ENCODE measurements around the gene PPP1R2B. TPM values are rescaled to one million over a fixed set of nuclear protein-coding genes. Genes with fewer than 3 reads are reported as not detected.
A peak's percentile ranks its signal among the peaks of the same experiment; 100 is the strongest.

Gene PPP1R2B
- total and polyA plus RNA-seq, 2 of the 4 experiments (the other 2 are of a cell fraction): not detected

GRCh38 chr5:156815988-156816599 is 34.0 kb upstream of the PPP1R2B start:
- CTCF ChIA-PET: interaction anchor here (0.5 to 1.6 kb wide), 5 partner anchors 46 to 1502 kb away, joined by 3 to 9 read pairs (median 4); no protein-coding TSS in a partner anchor

More at GRCh38 chr5:156815988-156816599, 34.0 kb upstream of the PPP1R2B start:
- H3K4me3 ChIP-seq (ENCODE audit: insufficient read depth, low read depth, low read length): no peak overlapping the region
- H3K4me1 ChIP-seq (ENCODE audit: control insufficient read depth, insufficient read depth, low read length): no peaks in the 10 kb centered on the region; the same call in 1 of the 2 replicates
- no peak overlapping the region for H2BK5ac ChIP-seq (ENCODE audit: low read depth, low read length, poor library complexity, severe bottlenecking)
- no peak overlapping the region; the same call in 1 of the 2 replicates for H2AK5ac ChIP-seq (ENCODE audit: low read depth, low read length)
- H3K56ac ChIP-seq (ENCODE audit: extremely low read depth, insufficient read depth, low read length): no peak overlapping the region
- H3K4ac ChIP-seq (ENCODE audit: low read depth, low read length): no peak overlapping the region
- no peaks in the 10 kb centered on the region for H4K20me1 ChIP-seq (ENCODE audit: insufficient read depth, low read length)
- peak; percentile 86 for ATAC-seq (ENCODE audit: low read depth)
- in situ Hi-C loops (cut with MboI; ENCODE audit: low sequenced_read_pairs): no loop called here
- H3K23ac ChIP-seq (ENCODE audit: low read depth, low read length): no peak overlapping the region
- no TSS peak for BruUV-seq (replicated peaks)
- H3K36me3 ChIP-seq (ENCODE audit: control insufficient read depth, insufficient read depth, low read length): no peaks in the 10 kb centered on the region
- no peak overlapping the region for H3K27ac ChIP-seq (ENCODE audit: insufficient read depth, low read length)
- H4K5ac ChIP-seq (ENCODE audit: low read depth, low read length): no peak overlapping the region
- H3K18ac ChIP-seq (ENCODE audit: low read depth, low read length): no peak overlapping the region
- H3K4me2 ChIP-seq (ENCODE audit: low read depth, low read length): no peak overlapping the region
- POLR2A ChIA-PET (ENCODE audit: unreplicated experiment): no interaction called here
- no peak overlapping the region for H2AFZ ChIP-seq (replicated peaks; ENCODE audit: low read length, poor library complexity)
- intact Hi-C loops (cut with micrococcal nuclease): loop anchor here (1.0 to 10.0 kb wide), 7 partner anchors 341 to 984 kb away; partner anchors contain the start of gene SGCD
- no peaks in the 10 kb centered on the region for H3K27me3 ChIP-seq (ENCODE audit: control insufficient read depth, insufficient read depth, low read length)
- H2BK120ac ChIP-seq (ENCODE audit: low read depth, low read length): no peak overlapping the region
- no peaks in the 10 kb centered on the region for H3K9me3 ChIP-seq (ENCODE audit: control insufficient read depth, insufficient read depth, low read length)
- TF ChIP-seq CEBPB (IDR thresholded peaks at IDR 0.05; ENCODE audit: low read depth, low read length) (no peak), MAFK (IDR thresholded peaks at IDR 0.05; ENCODE audit: low read depth, low read length) (no peak), ELK1 (IDR thresholded peaks at IDR 0.05; ENCODE audit: borderline replicate concordance, low read depth, low read length) (no peak), RAD21 (IDR thresholded peaks at IDR 0.05; ENCODE audit: low read length) (peak; percentile 80), RFX5 (IDR thresholded peaks at IDR 0.05; ENCODE audit: low read depth, low read length) (no peak), NFE2L2 (IDR thresholded peaks at IDR 0.05; ENCODE audit: low read depth, low read length) (no peak), POLR2A (IDR thresholded peaks at IDR 0.05; ENCODE audit: low read depth, low read length) (no peak), SMC3 (IDR thresholded peaks at IDR 0.05; ENCODE audit: low read depth, low read length) (peak; percentile 77), BHLHE40 (IDR thresholded peaks at IDR 0.05; ENCODE audit: low read depth, low read length) (no peak), CHD1 (IDR thresholded peaks at IDR 0.05; ENCODE audit: low read depth, low read length) (no peak), FOS (IDR thresholded peaks at IDR 0.05; ENCODE audit: low read depth, low read length) (no peak), CTCF (conservative IDR thresholded peaks at IDR 0.05; ENCODE audit: low read depth, low read length) (peak; percentile 65), RCOR1 (IDR thresholded peaks at IDR 0.05; ENCODE audit: insufficient replicate concordance, low read length) (no peak), MXI1 (IDR thresholded peaks at IDR 0.05; ENCODE audit: borderline replicate concordance, low read depth, low read length) (no peak), MAZ (IDR thresholded peaks at IDR 0.05; ENCODE audit: borderline replicate concordance, low read depth, low read length) (no peak)
- no peak overlapping the region for H2BK15ac ChIP-seq (ENCODE audit: low read depth, low read length)
- H3K79me1 ChIP-seq (ENCODE audit: low read depth in 1 of 2, low read length in 2 of 2): no peaks in the 10 kb centered on the region
- WGBS, 2 experiments (ENCODE audit: extremely low coverage in 2 of 2, insufficient read length in 1 of 2): 80% methylated on average over 4 of the region's 6 CpGs; no CpG with 5 or more reads in 1 of the 2 experiments
- no peak overlapping the region for H4K8ac ChIP-seq (ENCODE audit: low read depth in 2 of 2, low read length in 2 of 2)
- dilution Hi-C loops (cut with HindIII; ENCODE audit: low sequenced_read_pairs, unreplicated experiment): no loop called here
- H3K14ac ChIP-seq (replicated peaks; ENCODE audit: low read depth, low read length): no peak overlapping the region
- peak; percentile 42 for DNase-seq
- H3K9ac ChIP-seq (ENCODE audit: low read depth, low read length): no peak overlapping the region
- no peak overlapping the region for H2AK9ac ChIP-seq (replicated peaks; ENCODE audit: low read depth, low read length, poor library complexity)
- H4K91ac ChIP-seq (ENCODE audit: insufficient read depth, low read depth, low read length): no peak overlapping the region
- H2BK20ac ChIP-seq (ENCODE audit: low read depth, low read length): no peak overlapping the region
- H3K9me1 ChIP-seq (ENCODE audit: insufficient read depth, low read length): no peaks in the 10 kb centered on the region

Data from IMR-90 (cell line).